HG02885 (cell line): ENCODE measurements around the gene PNLIPRP2.

ENCODE experiments used
- ATAC-seq: cut with Tn5 transposase; IDR thresholded peaks from one replicate; pipeline ENCODE4 v1.9.1; 2021; ENCODE audit warnings: mild to moderate bottlenecking; ENCODE audit not compliant: unreplicated experiment, poor library complexity

The PNLIPRP2 gene

GRCh38 chr10:116648903-116649302 lies 28.1 kb downstream of the PNLIPRP2 start:
- ATAC-seq, result no peak

GRCh38 chr10:116653885-116654284 lies 33.1 kb downstream of the PNLIPRP2 start:
- no peak for ATAC-seq

- no peak for ATAC-seq
These were observed 34.1 kb downstream of the PNLIPRP2 start for GRCh38 chr10:116654816-116655215.

- ATAC-seq, result no peak
These were observed 34.8 kb downstream of the PNLIPRP2 start for GRCh38 chr10:116655568-116655967.

GRCh38 chr10:116656044-116656443 lies 35.3 kb downstream of the PNLIPRP2 start:
- no peak for ATAC-seq

- no peak for ATAC-seq
These were observed 37.3 kb downstream of the PNLIPRP2 start for GRCh38 chr10:116657863-116658551.

GRCh38 chr10:116659049-116659670 lies 38.4 kb downstream of the PNLIPRP2 start:
- ATAC-seq, result no peak

- ATAC-seq, result no peak
These were observed 40.1 kb downstream of the PNLIPRP2 start for GRCh38 chr10:116660860-116661259.

GRCh38 chr10:116663342-116663741 lies 42.6 kb downstream of the PNLIPRP2 start:
- no peak for ATAC-seq

GRCh38 chr10:116664631-116665030 lies 43.9 kb downstream of the PNLIPRP2 start:
- ATAC-seq, result no peak

GRCh38 chr10:116665541-116666125 lies 44.9 kb downstream of the PNLIPRP2 start:
- no peak for ATAC-seq

GRCh38 chr10:116667484-116667883 lies 46.7 kb downstream of the PNLIPRP2 start:
- ATAC-seq, result no peak

GRCh38 chr10:116668018-116668417 lies 47.3 kb downstream of the PNLIPRP2 start:
- ATAC-seq, result no peak

- ATAC-seq, result no peak
These were observed 47.7 kb downstream of the PNLIPRP2 start for GRCh38 chr10:116668446-116668845.

- no peak for ATAC-seq
These were observed 48.3 kb downstream of the PNLIPRP2 start for GRCh38 chr10:116669080-116669479.

- ATAC-seq, result no peak
These were observed 49.3 kb downstream of the PNLIPRP2 start for GRCh38 chr10:116669832-116670644.

GRCh38 chr10:116670706-116671105 lies 50.0 kb downstream of the PNLIPRP2 start:
- ATAC-seq, result no peak

- no peak for ATAC-seq
These were observed 50.6 kb downstream of the PNLIPRP2 start for GRCh38 chr10:116671274-116671926.

GRCh38 chr10:116672891-116673290 lies 52.1 kb downstream of the PNLIPRP2 start:
- no peak for ATAC-seq

- ATAC-seq, result no peak
These were observed 53.1 kb downstream of the PNLIPRP2 start for GRCh38 chr10:116673866-116674265.
